Activated effector memory CD4-positive, alpha-beta T cell treated with Interleukin-2 at 50 U/mL for 16 hours (primary cell): ENCODE data around the gene OPTC.
"Not testable (repeated sequence)": the region's sequence is repeated elsewhere in the genome, so short reads cannot be mapped to it uniquely, and the experiment has no call there.

Experiments used
- DNase-seq: peaks from one replicate; pipeline ENCODE4 v3.0.0-alpha.2; 2020

Gene OPTC, protein sequence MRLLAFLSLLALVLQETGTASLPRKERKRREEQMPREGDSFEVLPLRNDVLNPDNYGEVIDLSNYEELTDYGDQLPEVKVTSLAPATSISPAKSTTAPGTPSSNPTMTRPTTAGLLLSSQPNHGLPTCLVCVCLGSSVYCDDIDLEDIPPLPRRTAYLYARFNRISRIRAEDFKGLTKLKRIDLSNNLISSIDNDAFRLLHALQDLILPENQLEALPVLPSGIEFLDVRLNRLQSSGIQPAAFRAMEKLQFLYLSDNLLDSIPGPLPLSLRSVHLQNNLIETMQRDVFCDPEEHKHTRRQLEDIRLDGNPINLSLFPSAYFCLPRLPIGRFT

DNA sequence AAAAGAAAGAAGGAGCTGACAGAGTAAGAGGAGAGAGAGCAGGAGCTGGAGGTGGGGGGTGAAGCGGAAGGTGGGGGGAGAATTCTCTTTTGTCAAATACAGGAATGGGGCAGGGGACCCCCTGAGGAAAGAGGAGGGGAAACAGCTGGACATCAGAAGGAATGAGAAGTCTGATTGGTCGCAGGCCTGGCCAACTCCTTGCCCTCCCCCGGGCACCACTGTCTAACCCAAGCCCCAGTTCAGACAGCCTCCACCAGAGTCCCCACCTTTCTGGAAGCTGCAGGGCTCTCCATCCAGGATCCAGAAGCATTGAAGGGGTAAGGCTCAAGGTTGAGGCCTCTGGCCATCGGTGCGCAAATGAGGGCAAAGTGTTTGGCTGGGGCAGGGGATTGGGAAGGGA is at the start of gene OPTC:
Gene OPTC (plus strand): TSS at position 253 of the 400 bp plus-strand sequence. CDS start 1,853 bp downstream, outside the sequence.
- DNase-seq: no peak

GRCh38 chr1:203444171-203444576 is 49.8 kb upstream of the OPTC start:
- no peak for DNase-seq

- no peak for DNase-seq
Observed at GRCh38 chr1:203447151-203447550, 46.8 kb upstream of the OPTC start.

DNA sequence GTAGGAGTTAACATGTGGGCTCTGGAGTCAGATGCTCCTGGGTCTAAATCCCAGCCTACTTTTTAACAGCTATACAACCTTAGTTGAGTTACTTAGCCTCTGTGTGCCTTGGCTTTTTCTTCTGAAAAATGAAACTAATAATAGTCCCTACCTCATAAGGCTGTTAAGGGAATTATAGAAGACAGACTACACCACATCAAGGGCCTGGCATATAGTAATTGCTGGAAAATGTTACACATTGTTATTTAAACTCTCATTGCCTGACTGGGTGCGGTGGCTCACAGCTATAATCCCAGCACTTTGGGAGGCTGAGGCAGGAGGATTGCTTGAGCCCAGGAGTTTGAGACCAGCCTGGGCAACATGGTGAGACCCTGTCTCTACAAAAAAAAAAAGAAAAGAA is 46.4 kb upstream of the OPTC start:
- not testable (repeated sequence) for DNase-seq

DNA sequence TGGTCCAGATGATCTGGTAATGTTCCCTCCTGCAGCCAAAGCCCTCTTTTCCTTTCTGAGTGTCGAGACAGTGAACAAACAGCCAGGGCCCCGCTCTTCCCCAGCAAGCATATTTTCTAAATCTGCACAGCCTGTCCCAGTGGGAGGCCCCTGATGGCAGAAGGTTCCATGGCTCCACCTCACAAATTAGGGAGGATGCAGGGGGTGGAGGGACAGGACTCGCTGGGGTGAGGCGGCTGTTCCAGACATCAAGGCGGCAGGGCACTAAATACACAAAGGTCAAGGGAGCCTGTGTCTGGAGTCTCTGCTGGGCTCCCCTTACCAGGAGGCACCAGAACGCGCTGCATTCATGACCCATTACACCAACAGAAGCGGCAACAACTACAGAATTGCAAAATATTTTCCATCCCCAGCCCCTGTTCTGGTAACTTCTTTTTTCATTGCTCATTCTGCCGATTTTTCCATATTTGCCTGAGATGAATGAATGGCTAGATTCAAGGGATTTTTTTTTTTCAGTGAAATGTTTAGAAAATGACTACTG is 45.4 kb upstream of the OPTC start:
- DNase-seq: no peak

DNA sequence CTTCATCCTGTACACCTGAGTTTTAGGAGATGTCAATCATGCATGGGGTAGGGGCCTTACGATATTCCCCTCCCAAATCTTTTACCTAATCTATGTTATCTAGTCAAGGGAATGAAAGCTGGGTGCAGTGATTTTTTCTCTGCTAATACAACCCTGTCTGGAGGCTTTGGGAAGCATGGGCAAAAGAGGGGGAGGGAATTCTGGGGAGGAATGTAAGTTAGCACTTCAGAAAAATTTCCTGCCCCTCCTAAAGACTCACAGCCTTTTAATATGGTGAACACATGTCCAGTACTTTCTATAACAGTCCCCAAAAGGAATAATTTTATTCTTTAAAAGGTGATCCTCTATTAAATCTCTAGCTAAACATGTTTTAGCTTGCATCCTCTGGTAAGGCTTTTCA is 44.0 kb upstream of the OPTC start:
- DNase-seq: no peak

- DNase-seq: no peak
Observed at GRCh38 chr1:203450479-203451149, 43.3 kb upstream of the OPTC start.

DNA sequence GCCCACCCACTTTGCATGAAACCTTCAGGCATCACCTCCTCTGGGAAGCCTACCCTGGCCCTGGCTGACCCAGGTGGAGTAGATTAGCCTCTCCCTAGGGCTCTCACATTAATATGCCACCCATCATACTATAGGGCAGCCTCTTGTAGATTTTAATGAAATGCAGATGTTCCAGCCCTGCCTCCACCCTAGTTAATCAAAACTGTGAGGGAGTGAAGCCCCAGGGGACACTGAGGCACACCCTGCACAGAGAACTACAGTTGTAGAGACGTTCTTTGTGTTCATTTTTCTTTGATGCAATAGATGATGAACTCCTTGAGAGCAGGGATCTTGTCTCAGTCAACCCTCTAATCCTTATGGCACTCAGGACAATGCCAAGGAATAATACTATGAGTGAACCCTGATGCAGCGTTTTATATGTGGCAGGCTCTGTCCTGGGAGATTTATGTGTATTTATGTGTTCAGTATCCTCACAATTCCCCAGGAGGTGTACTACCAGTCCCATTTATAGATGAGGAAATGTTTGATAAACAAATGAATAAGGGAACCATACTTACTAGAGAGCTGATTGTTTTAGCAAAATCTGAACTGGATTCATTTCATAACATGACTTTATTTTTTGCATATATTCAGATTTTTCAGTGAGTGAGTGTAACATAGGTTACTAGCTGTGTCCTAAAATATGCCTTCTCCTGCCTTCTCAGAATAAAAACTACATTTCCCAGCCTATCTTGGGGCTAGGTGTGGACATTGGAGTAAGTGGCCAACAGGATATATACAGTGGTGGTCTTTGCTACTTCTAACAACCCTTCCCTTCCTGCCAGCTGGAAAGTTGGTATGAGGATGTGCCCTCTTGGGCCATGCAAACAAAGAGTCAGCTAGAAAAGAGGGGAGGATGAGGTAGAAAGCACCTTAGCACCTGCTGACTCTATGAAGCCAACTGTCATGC is 41.8 kb upstream of the OPTC start:
- DNase-seq: no peak

GRCh38 chr1:203453016-203453415 is 40.9 kb upstream of the OPTC start:
- DNase-seq: no peak

DNA sequence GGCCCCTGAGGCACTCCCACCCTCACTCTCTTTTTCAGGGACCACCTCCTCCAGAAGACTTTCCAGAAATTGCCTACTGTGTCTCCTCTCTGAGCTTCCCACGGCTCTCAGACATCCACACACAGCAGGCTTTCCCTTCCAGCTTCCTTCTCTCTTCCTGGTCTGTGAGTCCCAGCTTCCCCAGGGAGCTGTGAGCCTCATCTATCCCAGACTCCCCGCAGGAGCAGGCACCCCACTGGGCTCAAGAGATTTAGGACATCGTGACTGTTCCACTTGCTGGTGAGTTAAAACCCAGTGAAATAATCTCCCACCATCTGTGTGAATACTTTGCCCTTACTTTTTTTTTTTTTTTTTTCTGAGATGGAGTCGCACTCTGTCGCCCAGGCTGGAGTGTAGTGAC is 40.3 kb upstream of the OPTC start:
- no peak for DNase-seq

- DNase-seq: no peak
Observed at GRCh38 chr1:203454986-203455471, 38.9 kb upstream of the OPTC start.

GRCh38 chr1:203455706-203456105 is 38.2 kb upstream of the OPTC start:
- DNase-seq: no peak

GRCh38 chr1:203456577-203456976 is 37.4 kb upstream of the OPTC start:
- no peak for DNase-seq

DNA sequence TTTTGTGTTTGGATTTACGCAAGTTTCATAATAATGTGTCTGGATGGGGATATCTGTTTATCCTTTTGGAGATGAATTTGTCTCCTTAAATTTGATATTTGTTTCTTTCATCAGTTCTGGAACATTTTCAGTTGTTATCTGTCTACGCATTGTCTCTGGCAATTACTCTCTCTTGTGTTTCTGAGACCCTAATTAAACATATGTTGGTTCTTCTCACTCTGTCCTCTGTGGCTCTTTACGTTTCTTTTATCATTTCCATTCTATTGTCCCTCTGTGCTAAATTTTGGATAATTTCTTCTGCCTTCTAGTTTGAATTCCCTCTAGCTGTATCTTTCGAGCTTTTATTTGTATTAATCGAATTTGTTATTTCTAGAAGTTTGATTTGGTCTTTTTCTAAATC is 35.9 kb upstream of the OPTC start:
- no peak for DNase-seq

GRCh38 chr1:203459671-203460201 is 34.2 kb upstream of the OPTC start:
- DNase-seq: no peak

- no peak for DNase-seq
Observed at GRCh38 chr1:203461717-203462116, 32.2 kb upstream of the OPTC start.

DNA sequence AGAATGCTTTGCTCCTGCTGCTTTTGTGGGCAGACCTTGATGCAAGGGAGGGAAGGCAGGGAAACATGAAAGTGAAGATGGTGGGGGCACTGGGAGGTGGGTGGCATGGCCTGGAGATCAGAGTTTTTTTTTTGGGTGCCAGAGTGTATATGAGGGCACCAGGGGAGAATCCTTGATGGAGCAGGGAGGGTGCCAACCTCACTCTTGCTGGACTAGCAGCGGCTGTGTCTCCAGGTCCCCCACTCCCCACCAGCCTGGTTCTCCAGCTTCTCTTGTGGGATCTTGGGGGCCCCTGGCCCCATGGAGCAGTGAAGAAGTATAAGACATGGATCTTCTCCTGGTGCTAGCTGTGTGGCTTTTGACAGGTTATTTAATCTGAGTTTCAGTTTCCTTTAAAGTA is 31.8 kb upstream of the OPTC start:
- DNase-seq: no peak

DNA sequence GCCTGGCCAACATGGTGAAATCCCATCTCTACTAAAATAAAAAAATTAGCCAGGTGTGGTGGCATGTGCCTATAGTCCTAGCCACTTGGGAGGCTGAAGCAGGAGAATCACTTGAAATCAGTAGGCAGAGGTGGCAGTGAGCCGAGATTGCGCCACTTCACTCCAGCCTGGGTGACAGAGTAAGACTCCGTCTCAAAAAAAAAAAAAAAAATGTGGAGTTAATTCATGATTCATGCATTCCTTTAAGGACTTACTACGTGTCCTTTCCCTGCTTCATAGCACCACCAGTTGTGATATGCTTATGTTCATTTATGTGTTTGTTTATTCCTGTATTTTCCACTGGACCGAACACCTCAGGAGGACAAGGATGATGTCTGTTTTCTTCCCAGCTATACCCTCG is 31.1 kb upstream of the OPTC start:
- no peak for DNase-seq

GRCh38 chr1:203463469-203464062 is 30.4 kb upstream of the OPTC start:
- no peak for DNase-seq

- DNase-seq: no peak
Observed at GRCh38 chr1:203464226-203464625, 29.7 kb upstream of the OPTC start.

DNA sequence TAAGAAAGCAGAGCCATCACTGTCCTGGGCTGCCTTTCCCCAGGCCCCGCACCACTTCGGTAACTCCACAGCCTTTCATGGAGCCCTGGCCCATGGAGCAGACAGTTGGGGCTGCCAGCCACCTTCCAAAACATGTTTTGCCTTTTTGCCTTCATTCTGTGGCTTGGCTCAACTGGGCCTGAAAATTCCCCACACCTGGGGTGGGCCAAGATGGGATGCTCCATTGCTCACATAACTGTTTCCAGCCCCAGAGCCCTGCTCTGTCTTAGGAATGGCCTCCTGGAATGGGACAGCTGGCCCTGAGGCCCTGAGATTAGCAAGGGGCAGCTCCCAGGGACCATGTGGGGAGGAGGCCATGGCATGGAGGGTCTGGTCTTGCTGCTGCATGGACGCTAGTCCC is 29.2 kb upstream of the OPTC start:
- no peak for DNase-seq

GRCh38 chr1:203465146-203465798 is 28.7 kb upstream of the OPTC start:
- no peak for DNase-seq
